ENCODE measurements around the gene IL18R1.

Gene IL18R1

DNA sequence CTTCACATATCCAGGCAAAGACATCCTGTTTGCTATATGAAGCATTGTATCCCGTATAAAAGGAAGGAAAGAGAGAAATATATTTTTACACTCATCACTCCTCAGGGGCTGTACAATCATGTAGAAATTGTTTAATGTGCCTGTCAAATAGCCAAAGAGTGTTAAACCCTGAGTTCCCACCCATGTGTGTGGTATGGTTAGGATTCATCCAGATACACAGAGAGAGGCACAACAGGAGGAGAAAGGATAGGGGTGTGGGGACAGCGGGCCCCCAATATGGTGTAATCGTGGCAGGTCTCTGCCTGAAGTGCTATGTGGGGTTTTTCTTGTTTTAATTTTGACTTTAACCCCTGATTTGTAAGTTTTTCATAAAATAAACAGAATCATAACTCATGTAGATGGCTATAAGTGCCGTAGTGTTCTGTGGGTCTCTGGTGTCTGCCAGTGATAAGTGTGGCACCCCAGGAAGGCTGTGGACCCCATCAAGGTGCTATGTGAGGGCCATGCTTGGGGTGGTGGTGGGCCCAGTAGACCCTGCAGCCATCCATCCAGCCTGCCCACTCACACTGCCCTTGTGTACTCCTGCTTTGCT is 10.2 kb upstream of the IL18R1 start:
- DNase-seq, result no peak

DNA sequence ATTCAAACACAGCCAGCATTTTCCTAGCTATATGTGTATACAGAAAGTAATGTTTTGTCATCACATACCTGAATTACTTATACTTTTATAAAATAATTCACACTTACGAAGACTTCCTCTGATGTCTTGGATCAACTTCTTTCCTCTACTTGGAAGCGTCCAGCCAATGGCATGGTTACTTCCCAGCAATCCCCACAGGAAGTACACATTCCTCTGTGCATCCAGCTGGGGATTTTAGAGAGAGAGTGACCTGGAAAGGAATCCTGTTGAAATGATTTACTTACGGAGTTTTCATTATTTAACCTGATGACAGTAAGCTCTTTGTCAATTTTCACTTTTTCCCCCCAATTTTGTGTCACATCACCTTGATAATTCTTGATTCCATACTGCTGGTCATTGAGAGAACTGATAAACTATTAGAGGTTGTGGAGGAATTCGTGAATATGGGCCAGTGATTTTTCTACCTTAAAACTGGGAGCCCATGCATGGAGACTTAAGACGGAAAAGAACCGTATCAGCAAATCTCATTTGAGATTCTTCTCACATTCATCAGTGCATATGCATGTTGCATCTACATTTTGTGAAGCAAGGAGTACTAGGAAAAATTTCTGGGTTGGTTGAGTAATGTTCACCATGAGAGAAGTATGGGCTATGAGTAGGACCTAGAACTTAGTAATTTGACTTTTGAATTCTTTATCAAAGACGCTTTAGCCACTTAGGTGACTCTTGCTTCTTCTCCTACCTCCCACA is 9.0 kb upstream of the IL18R1 start:
- DNase-seq, result no peak

DNA sequence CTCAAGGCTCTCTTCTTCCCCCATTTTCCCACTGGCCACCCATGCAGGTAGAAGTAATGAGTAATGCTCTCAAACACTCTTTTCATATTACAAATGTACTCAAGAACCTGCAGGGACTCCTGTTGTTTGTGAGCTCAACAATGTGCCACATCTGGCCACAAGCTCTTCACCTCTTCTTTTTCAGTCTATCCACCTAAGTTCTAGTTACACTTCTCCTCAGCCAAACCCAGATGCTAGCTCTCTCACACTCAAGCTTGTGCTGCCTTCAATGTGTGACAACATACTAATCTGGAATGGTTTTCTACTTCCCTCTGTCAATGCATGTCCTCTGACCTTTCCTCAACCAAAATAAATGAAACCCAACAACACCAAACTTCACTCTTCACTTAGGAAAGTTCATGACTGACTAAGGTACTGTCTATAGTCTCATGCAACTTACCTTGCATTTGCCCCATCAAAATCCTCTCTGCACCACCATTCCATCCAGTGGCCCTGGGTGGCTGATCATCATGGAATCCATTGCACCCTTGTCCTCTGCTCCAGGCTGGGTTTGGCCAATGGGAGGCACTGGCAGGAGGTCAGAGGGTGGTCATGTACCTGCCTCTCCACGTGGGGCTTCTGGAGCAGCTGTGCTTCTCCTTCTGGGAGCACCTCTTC is 5.3 kb upstream of the IL18R1 start:
- no peak for DNase-seq

DNA sequence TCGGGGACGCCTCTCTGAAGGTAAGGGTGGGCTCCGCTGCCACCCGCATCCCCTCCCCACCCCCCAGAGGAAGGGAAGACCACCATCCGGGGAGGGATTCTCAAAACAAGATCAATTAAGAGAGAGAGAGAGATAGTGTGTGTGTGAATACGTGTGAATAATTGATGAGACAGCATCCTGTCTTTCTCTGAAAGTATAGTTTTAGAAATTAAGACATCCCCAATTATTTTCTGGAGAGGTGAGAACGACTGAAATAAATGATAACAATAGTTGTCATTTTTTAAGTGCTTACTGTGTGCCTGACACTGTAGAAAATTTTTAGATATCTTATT is 751 bp downstream of the IL18R1 start:
- no peak for DNase-seq

DNA sequence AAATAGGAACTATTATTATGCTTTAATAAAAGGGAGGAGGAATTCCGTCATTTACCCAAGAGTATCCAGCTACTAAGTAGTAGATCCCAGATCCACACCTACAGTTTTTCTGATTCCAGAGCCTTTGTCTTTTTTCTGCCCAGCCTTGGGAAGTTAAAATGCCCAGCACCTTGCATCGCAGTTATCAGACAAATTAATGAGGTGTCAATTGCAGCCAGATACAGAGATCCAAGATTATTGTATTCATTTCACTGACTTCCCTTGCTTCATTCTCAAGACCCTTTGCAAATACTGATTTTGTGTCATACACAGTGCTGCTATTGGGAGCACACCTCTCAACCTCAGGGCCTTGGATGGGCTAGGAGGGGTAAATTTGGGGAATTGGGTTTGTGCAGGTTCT is 1.1 kb downstream of the IL18R1 start:
- DNase-seq, result no peak

DNA sequence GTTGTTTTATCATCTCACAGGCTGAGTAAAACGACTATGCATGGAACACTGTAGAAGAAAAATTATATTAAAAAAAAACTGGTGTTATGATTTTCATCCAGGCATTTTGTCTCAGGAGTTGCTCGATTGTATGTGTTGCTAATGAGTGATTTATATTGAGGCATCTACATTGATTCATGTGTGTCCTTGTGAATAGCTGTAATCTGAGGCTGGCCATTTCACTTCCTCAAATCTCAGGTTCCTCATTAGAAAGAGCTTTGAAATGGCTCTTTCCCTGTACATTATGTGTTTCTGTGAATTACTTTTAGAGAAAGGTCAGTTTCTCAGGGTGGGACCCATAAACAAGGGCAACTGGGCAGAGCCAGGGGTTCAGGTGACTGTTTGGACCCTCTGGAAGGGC is 2.3 kb downstream of the IL18R1 start:
- no peak for DNase-seq

DNA sequence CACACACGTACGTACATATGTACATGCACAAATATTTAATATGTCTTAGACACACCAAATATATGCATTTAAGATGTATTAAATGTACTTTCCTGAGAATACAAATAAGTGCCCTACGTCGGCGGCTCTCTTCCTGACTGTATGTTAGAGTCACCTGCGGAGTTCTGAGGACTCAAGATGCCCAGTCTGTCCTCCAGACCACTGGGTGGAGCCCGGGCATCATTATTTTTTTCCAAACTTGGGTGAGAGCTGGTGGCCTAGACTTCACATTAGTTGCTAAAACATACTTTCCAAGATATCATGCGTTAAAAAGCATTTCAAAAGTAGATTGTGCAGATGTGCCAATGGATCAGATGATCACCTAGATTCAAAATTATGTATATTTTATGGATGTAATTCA is 2.9 kb downstream of the IL18R1 start:
- peak; percentile 13 for DNase-seq

DNA sequence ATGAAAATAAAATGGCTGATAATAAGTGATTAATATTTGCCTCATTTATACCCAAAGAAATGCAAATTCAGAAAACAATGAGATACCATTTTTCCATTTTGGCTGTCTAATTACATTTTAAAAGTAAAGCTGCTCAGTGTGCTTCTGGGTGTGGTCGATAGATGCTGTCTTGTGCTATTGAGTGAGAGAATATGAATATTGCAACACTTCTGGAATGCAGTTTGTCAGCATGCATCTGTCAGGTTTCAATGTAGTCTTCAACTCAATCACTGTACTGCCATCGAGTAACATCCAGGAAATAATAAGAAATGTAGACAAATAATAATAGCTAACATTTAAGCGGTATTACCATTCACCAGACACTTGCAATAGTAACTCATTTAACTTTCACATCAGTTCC is 3.9 kb downstream of the IL18R1 start:
- DNase-seq, result no peak

DNA sequence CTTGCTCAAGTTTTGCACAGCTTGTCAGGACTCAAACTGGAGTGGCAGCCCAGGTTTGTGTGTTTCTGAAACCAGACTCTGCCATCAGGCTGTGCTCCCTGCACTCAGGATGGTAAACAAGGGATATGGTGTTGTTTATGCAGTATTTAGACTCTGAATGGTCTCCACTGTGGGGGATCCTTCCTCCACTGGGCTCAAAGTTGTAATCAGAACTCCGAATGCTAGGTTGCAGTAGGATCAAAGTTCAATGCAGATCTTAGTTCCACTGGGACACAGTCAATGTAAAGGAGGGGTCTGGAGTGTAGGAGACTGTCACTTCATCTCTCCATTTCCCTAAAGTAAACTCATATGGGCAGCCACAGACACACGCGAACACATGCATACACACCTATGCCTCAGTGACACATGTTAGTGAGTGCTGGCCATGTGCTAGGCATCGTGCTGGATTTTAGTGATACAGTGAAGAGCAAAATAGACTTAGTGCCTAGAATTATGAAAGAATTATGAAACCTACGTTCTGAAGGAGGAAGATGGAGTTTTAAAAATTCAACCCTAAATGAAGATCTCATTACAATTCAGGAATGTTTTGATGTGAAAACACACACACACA is 6.1 kb downstream of the IL18R1 start:
- no peak for DNase-seq

DNA sequence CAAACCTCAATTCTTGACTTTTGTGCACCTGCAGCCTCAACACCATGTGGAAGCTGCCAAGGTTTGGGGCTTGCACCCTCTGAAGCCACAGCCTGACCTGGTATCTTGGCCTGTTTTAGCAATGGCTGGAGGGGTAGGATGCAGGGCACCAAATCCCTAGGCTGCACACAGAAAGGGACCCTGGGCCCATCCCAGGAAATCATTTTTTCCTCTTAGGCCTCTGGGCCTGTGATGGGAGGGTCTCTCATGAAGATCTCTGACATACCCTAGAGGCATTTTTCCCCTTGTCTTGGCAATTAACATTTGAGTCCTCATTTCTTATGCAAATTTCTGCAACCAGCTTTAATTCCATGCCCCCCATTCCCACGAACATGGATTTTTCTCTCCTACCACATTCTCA is 10.2 kb downstream of the IL18R1 start:
- DNase-seq, result no peak

DNA sequence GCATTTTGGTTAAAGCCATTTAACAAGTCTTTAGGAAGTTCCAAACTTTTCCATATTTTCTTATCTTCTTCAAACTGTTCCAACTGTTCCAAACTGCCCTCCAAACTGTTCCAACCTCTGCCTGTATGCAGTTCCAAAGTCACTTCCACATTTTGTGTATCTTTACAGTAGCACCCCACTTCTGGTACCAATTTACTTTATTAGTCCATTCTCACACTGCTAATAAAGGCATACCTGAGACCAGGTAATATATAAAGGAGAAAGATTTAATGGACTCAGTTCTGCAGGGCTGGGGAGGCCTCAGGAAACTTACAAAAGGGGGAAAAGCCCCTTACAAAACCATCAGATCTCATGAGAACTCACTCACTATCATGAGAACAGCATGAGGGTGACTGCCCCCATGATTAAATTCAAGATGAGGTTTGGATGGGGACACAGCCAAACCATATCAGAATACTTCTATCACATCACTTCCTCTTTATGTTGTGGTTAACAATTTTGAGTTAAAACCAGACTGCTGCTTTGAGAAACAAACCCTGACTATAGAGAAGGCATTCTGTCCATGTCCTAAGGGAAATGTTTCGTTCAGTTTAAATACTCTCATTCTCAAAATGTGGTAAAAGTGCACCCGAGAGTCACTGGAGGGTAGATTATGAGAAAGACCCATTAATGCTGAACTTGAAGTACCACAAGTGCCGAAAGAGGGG is 11.0 kb downstream of the IL18R1 start:
- no peak for DNase-seq

DNA sequence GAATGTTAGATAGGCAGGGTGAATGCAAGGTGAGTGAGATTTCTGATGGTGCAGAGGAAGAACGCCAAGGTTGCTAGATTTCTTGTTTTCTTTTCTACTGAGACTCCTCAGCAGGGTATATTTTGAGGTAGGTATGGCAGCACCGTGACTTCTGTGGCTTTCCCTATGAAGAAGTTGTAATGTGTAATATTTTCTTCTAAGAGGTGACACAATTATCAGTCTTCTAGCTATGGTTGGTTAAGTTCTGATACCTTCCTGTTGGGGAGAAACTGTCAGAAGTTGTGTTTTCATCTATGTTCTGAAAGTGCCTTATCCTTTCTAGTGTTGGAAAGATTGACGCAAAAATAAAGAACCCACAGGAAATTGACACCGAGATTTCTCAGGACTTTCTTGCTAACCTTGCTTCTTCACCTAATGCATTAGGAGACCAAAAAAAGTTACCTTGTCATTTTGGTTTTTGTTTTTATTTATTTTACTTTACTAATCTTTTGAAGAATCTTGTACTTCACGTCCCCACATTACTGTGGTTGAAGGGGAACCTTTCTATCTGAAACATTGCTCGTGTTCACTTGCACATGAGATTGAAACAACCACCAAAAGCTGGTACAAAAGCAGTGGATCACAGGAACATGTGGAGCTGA is 11.9 kb downstream of the IL18R1 start:
- no peak for DNase-seq

DNA sequence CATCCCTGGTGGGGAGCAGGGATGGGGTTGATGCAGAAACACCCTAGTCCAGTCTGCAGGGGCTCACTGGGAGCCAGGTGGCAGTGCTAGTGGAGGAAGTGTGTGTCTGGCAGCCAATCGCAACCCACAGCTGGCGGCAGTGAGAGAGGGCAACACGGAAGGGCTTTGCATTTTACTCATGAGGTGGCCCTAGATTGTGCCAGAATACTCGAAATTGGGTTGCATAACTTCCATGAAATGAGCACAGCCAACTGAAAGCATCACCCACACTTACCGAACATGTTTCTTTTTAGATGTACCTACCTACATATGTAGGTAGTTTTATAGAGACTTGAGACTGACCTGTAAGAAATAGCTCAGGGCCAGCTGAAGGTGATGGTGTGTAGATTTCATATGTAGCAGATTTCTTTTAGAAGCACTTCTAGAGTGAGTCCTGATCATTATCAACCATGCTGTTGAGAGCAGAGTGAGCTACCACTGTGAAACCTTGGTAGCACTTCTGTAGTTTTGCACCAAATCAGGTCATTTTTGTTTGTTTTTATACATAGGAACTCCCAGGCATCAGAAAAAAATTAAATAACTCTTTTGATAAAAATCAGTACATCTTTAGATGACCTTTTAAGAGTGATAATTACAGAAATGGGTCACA is 13.0 kb downstream of the IL18R1 start:
- peak; percentile 21 for DNase-seq

DNA sequence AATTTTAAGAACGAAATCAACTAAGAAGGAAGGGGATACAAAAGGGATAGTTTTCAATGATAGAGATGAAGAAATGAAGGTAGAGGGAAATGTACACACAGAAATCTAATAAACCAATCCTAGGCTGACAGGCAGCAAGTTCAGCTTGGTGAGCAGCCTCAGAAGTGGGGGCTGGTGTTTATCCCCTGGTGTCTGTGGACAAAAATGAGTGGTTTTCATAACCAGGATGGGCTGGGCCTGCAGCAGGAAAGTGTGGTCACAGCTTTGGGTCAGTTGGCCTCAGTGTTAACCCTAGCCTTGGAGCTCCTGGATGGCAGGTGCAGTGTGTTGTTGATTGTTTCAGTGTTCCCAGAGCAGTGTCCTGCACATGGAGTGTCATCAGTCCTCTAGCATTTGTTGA is 14.3 kb downstream of the IL18R1 start:
- DNase-seq, result no peak

DNA sequence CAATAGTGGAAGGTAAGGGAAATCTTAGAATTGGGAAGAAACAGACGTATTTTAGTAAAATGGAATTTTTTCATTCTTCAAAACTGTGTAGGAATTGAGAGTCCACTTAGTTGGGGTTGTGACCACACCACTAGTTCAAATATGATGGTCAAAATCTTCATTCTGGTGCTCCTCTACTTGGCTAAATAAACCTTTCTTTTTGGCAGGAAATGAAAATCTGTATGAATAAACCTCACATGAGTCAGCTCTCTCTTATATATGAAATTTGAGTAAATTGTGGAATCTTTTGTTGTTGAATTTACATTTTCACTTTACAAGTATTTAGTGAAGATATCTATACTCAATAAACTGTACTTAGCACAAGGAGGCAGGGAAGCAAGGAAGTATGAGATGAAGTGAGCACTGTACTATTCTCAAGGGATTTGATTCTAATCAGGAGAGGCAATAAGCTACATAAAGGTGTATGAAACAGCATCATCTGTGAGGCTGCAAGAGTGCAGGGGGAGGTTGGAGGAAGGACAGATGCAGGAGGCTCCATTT is 20.5 kb downstream of the IL18R1 start:
- no peak for DNase-seq

DNA sequence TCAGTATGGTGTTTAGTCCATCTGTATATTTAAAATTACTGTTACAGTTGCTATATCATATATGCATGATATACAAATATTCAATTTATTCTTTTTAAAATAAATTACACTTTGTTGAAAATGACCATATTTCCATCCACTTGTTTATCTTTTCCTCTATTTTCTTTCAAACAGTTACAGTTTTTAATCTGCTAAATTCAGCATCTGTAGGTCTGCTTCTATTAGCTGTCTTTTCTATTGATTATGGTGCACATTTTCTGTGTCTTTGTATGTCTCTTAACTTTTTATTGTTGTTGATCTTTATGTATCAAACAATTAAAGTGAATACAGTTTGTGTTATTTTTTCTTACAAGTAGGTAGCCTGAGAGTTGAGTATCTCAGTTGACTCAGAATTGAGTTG is 28.1 kb downstream of the IL18R1 start:
- no peak for DNase-seq

DNA sequence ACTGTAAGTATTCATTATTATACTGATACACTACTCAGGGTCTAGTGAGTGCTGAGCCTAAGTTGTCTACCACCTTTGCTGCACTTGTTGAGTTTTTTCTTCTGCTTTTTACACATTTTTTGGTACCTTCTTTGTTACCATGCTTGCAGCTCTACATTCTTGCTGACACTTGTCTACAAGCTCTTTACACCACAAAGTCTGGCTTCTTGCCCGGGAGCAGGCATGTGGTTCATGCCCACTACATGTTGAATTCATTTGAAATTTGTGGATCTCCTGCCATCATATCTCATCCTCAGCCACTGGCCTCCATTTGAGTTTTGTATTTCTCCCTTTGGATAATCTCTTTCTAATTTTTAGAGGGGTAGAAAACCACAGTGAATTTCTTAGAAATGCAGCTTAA is 29.9 kb downstream of the IL18R1 start:
- no peak for DNase-seq

DNA sequence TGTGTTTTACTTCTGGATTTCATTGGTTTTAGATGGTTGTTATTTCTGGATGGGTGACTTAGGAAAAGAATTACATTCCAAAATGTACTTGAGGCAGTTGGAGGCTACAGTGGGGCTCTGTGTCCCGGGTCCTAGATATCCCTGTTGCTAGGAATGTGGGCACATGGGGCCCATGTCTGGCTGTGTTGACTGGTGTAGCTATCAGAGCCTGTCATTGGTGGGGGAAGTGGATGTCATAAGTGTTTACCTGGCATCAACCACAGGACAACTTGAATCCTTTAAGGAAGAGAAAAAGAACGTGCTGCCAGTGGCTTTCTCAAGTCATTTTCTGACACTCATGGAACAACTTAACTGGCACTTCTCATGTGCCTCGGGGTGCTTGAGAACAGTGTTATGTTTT is 30.4 kb downstream of the IL18R1 start:
- no peak for DNase-seq

DNA sequence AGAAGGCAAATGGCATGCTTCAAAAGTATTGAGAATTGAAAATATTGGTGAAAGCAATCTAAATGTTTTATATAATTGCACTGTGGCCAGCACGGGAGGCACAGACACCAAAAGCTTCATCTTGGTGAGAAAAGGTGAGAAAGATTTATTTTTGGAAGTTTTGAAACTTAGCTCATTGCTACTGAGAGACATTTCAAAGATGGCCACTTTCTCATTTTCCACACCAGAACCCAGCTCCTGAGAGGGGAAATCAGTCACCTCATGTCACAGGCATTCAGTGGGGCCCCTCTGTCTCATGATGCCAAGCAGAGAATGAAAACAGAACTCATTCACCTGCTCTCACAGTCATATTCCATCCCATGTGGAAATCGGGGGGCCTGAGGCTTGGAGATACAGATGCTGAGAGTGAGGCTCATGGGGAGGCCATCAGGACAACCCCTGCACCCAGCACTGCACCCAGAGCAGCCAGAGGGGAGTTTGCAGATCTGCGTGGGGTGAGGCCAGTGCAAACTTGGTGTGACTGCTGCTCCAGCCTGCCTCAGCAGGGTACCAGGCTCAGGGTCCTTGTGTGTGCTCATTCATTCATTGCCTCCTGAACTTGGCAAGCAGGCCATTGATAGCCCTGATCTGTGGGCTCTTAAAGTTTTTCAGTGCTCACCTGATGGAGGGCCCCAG is 31.4 kb downstream of the IL18R1 start:
- DNase-seq, result no peak

DNA sequence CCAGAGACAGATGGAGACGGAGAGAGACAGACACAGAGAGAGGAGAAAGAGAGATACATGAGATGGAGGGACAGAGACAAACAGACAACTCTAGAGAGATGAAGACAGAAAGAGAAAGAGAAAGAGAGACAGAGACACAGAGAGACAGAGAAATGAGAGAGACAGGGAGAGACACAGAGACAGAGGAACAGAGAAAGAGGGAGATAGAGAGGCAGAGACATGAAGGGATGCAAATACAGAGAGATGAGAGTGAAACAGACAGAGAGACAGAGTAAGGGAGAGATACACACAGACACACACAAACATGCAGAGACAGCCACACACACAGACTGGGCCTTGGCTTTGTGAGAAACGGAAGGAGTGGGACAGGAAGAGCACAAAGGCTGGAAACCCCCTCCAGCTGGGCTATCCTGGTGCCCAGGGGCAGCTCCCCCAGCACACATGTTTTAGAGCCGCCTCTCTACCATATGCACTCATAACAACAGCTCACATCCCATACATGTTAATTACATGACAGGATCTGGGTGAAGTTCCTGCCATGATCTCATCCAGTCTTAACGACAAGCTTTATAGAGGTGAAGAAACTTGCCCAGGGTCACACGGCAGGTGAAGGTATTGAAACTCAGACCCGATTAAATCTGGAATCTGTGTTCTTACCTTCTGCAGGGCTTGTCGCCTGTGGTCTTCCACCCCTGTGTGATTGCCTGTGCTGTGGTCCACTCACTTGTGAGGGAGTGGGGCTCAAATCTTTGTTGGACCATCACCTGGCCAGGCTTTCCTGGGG is 32.4 kb downstream of the IL18R1 start:
- no peak for DNase-seq

DNA sequence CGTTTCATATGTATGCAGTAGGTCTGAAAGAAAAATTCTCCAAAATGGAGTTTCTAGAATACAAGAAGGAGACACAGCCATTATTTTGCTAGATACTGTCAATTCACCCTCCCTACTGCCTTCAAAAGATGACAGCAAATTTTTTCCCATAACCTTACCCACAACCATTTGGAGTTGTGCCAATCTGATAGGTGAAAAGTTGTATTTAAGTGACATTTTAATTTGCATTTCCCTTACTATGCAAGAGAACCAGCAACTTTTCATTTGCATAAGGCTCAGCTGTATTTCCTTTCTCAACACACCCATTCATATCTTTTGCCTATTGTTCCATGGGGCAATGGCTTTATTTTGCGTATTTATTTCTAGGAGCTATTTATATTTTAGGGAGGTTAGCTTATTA is 36.0 kb downstream of the IL18R1 start:
- no peak for DNase-seq

Measured in activated effector memory CD4-positive, alpha-beta T cell treated with Interleukin-2 at 50 U/mL for 16 hours (primary cell).